H9 (cell line): ENCODE results near the gene DTNB. TPM values are rescaled to one million over a fixed set of nuclear protein-coding genes. Genes with fewer than 3 reads are reported as not detected.

Experiments used
- DNase-seq: peaks from one replicate; pipeline ENCODE4 v3.0.0-alpha.2; 2017
- H2AFZ ChIP-seq: one replicate; pipeline ENCODE4 v1.6.1; 2013; ENCODE audit warnings: mild to moderate bottlenecking, low read length, control low read depth, moderate library complexity
- H2AK5ac ChIP-seq: 2 replicates; pipeline ENCODE4 v1.6.1; 2013; ENCODE audit warnings: low read length, control low read depth, mixed read lengths; ENCODE audit not compliant: insufficient read length
- H2BK120ac ChIP-seq: one replicate; pipeline ENCODE4 v1.6.1; 2013; ENCODE audit warnings: low read depth, mild to moderate bottlenecking, low read length, control low read depth, inconsistent platforms; ENCODE audit not compliant: poor library complexity, severe bottlenecking
- H2BK12ac ChIP-seq: 2 replicates; pipeline ENCODE4 v1.6.1; 2013; ENCODE audit warnings: low read length, control low read depth, mixed read lengths, low read depth; ENCODE audit not compliant: insufficient read length
- H2BK15ac ChIP-seq: 2 replicates; pipeline ENCODE4 v1.6.1; 2013; ENCODE audit warnings: low read depth, low read length, control low read depth
- H2BK20ac ChIP-seq: one replicate; pipeline ENCODE4 v1.6.1; 2013; ENCODE audit warnings: low read depth, mild to moderate bottlenecking, low read length, control low read depth, inconsistent platforms; ENCODE audit not compliant: poor library complexity, severe bottlenecking
- H2BK5ac ChIP-seq: 2 replicates; pipeline ENCODE4 v1.6.1; 2013; ENCODE audit warnings: low read length, control low read depth, mixed read lengths; ENCODE audit not compliant: insufficient read length
- H3K14ac ChIP-seq: 2 replicates; pipeline ENCODE4 v1.6.1; 2013; ENCODE audit warnings: low read length, control low read depth; ENCODE audit not compliant: insufficient read depth
- H3K18ac ChIP-seq: 2 replicates; pipeline ENCODE4 v1.6.1; 2013; ENCODE audit warnings: low read depth, mild to moderate bottlenecking, mixed read lengths, low read length, control low read depth; ENCODE audit not compliant: insufficient read length
- H3K23ac ChIP-seq: 2 replicates; pipeline ENCODE4 v1.6.1; 2013; ENCODE audit warnings: low read length, control low read depth, mixed read lengths, low read depth; ENCODE audit not compliant: insufficient read length
- H3K23me2 ChIP-seq: 2 replicates; pipeline ENCODE4 v1.6.1; 2013; ENCODE audit warnings: low read depth, mild to moderate bottlenecking, mixed read lengths, low read length, control low read depth; ENCODE audit not compliant: insufficient read length, poor library complexity, severe bottlenecking
- H3K27ac ChIP-seq: 2 replicates; pipeline ENCODE4 v1.5.1; 2013; ENCODE audit warnings: low read length, control low read depth, mixed read lengths, low read depth; ENCODE audit not compliant: insufficient read length
- H3K27me3 ChIP-seq: 2 replicates; pipeline ENCODE4 v1.6.1; 2013; ENCODE audit warnings: low read length, control low read depth, inconsistent platforms; ENCODE audit not compliant: insufficient read depth
- H3K4ac ChIP-seq: 2 replicates; pipeline ENCODE4 v1.6.1; 2013; ENCODE audit warnings: low read depth, mild to moderate bottlenecking, control low read depth, inconsistent platforms, low read length, moderate library complexity
- H3K4me1 ChIP-seq: 2 replicates; pipeline ENCODE4 v1.6.1; 2013; ENCODE audit warnings: low read length, control low read depth, inconsistent platforms; ENCODE audit not compliant: insufficient read depth
- H3K4me2 ChIP-seq: 2 replicates; pipeline ENCODE4 v1.6.1; 2013; ENCODE audit warnings: low read length, control low read depth, mixed read lengths; ENCODE audit not compliant: insufficient read length, insufficient read depth
- H3K56ac ChIP-seq: 2 replicates; pipeline ENCODE4 v1.6.1; 2013; ENCODE audit warnings: low read depth, mild to moderate bottlenecking, mixed read lengths, low read length, control low read depth; ENCODE audit not compliant: insufficient read length
- H3K79me1 ChIP-seq: 2 replicates; pipeline ENCODE4 v1.6.1; 2013; ENCODE audit warnings: low read depth, mild to moderate bottlenecking, moderate library complexity, low read length, control low read depth, inconsistent platforms; ENCODE audit not compliant: insufficient read depth, poor library complexity, severe bottlenecking
- H3K79me2 ChIP-seq: 2 replicates; pipeline ENCODE4 v1.6.1; 2013; ENCODE audit warnings: low read length, control low read depth, inconsistent platforms; ENCODE audit not compliant: insufficient read depth
- H3K9ac ChIP-seq: 2 replicates; pipeline ENCODE4 v1.6.1; 2013; ENCODE audit warnings: low read length, control low read depth, mixed read lengths; ENCODE audit not compliant: insufficient read length; ENCODE audit errors: extremely low read depth
- H3K9me3 ChIP-seq: one replicate; pipeline ENCODE4 v1.6.1; 2013; ENCODE audit warnings: low read depth, low read length, inconsistent platforms; ENCODE audit not compliant: control insufficient read depth
- H3T11ph ChIP-seq: one replicate; pipeline ENCODE4 v1.6.1; 2013; ENCODE audit warnings: mild to moderate bottlenecking, low read length, control low read depth, inconsistent platforms
- H4K20me1 ChIP-seq: one replicate; pipeline ENCODE4 v1.6.1; 2013; ENCODE audit not compliant: control insufficient read depth, insufficient read length, insufficient read depth
- H4K5ac ChIP-seq: 2 replicates; pipeline ENCODE4 v1.6.1; 2013; ENCODE audit warnings: low read depth, mild to moderate bottlenecking, mixed read lengths, low read length, control low read depth; ENCODE audit not compliant: insufficient read length
- H4K8ac ChIP-seq: replicated peaks from 2 replicates; pipeline ENCODE4 v1.6.1; 2013; ENCODE audit warnings: low read length, control low read depth, mixed read lengths, low read depth; ENCODE audit not compliant: insufficient read length
- H4K91ac ChIP-seq: 2 replicates; pipeline ENCODE4 v1.6.1; 2013; ENCODE audit warnings: low read depth, mild to moderate bottlenecking, moderate library complexity, mixed read lengths, low read length, control low read depth; ENCODE audit not compliant: insufficient read length
- H3K27ac Mint-ChIP-seq, 3 experiments: 2 replicates in 2 of 3; 3 replicates in 1 of 3; pipeline ENCODE4 v1.8.0; 2020 to 2021; ENCODE audit warnings: mixed read lengths in 3 of 3, mild to moderate bottlenecking in 1 of 3, moderate library complexity in 1 of 3
- H3K27me3 Mint-ChIP-seq: 2 replicates; pipeline ENCODE4 v1.8.0; 2021; ENCODE audit warnings: low read depth, mild to moderate bottlenecking, moderate library complexity, mixed read lengths
- H3K36me3 Mint-ChIP-seq, 3 experiments: 2 replicates in 2 of 3; 3 replicates in 1 of 3; pipeline ENCODE4 v1.8.0; 2020 to 2021; ENCODE audit warnings: low read depth in 3 of 3, mixed read lengths in 3 of 3; ENCODE audit not compliant: insufficient read depth in 1 of 3
- H3K4me1 Mint-ChIP-seq, 2 experiments: 2 replicates each; pipeline ENCODE4 v1.8.0; 2020; ENCODE audit warnings: mixed read lengths in 2 of 2
- H3K4me3 Mint-ChIP-seq, 2 experiments: 2 replicates in 1 of 2; 3 replicates in 1 of 2; pipeline ENCODE4 v1.8.0; 2020 to 2021; ENCODE audit warnings: mild to moderate bottlenecking in 2 of 2, mixed read lengths in 2 of 2, moderate library complexity in 1 of 2
- H3K9me3 Mint-ChIP-seq, 2 experiments: 2 replicates in 1 of 2; 3 replicates in 1 of 2; pipeline ENCODE4 v1.8.0; 2020; ENCODE audit warnings: mild to moderate bottlenecking in 2 of 2, mixed read lengths in 2 of 2, moderate library complexity in 1 of 2
- CTCF ChIP-seq: fragments of 200-600 bp; sonication (generic); conservative IDR thresholded peaks from 3 replicates; pipeline ENCODE4 v1.8.0; 2021; ENCODE audit warnings: antibody characterized with exemption, mild to moderate bottlenecking
- WGBS: extraction: QIAGEN DNeasy Blood & Tissue Kit; methylation state at CpG from one replicate; pipeline ENCODE4 v1.1.7; 2013; ENCODE audit warnings: missing lambda C conversion rate, low lambda C conversion rate, mixed read lengths; ENCODE audit not compliant: insufficient read length; ENCODE audit errors: extremely low coverage; 5-methylcytosine and 5-hydroxymethylcytosine counted together
- total RNA-seq: library from RNA; stranded (reverse); gene quantifications from 2 replicates; pipeline ENCODE4 v1.2.1, GENCODE V29; 2021

The DTNB gene
- total RNA-seq, 1 experiment from 2014 or later: 26.7 TPM

GRCh38 chr2:25672494-25673299 is 680 bp downstream of the DTNB start:
- no peak overlapping the region for H2AFZ ChIP-seq
- no peak overlapping the region for H2BK20ac ChIP-seq
- H3K23ac ChIP-seq: no peak overlapping the region
- no peak overlapping the region for H2AK5ac ChIP-seq
- H3K27me3 Mint-ChIP-seq: peaks cover 41% of the 10 kb centered on the region
- WGBS: no CpG with 5 or more reads among the region's 60 CpGs
- peak; percentile 74 for DNase-seq
- H4K20me1 ChIP-seq: no peaks in the 10 kb centered on the region
- H3K79me1 ChIP-seq: no peaks in the 10 kb centered on the region
- no peaks in the 10 kb centered on the region; the same call in 1 of the 2 replicates for H3K27me3 ChIP-seq
- H3K27ac Mint-ChIP-seq: peak overlapping the region; percentile 44 to 85 (median 67); a peak in 4 of 7 replicates
- no peak overlapping the region for H4K91ac ChIP-seq
- H3K27ac ChIP-seq: no peak overlapping the region
- H3K4me1 Mint-ChIP-seq: peaks cover 35 to 43% of the 10 kb centered on the region in 2 experiments
- no peak overlapping the region for H3K4ac ChIP-seq
- H2BK12ac ChIP-seq: no peak overlapping the region
- H4K5ac ChIP-seq: no peak overlapping the region
- peak overlapping the region; percentile 80 to 89 for H3K4me3 Mint-ChIP-seq
- no peak overlapping the region for H3K18ac ChIP-seq
- no peak for TF ChIP-seq CTCF
- H3K9me3 ChIP-seq: no peaks in the 10 kb centered on the region
- H4K8ac ChIP-seq: no peak overlapping the region
- peak overlapping the region; percentile 86 for H3K14ac ChIP-seq
- H2BK15ac ChIP-seq: no peak overlapping the region
- peaks cover 12% of the 10 kb centered on the region for H3K23me2 ChIP-seq
- peaks cover 5% of the 10 kb centered on the region; the same call in 1 of the 2 replicates for H3K4me1 ChIP-seq
- H3K9me3 Mint-ChIP-seq: peaks cover 0 to 2% of the 10 kb centered on the region in 2 experiments; a peak in 2 of 5 replicates
- no peaks in the 10 kb centered on the region; a peak in 1 of 7 replicates for H3K36me3 Mint-ChIP-seq
- H3T11ph ChIP-seq: no peak overlapping the region
- H2BK120ac ChIP-seq: no peak overlapping the region
- H2BK5ac ChIP-seq: no peak overlapping the region
- peaks cover 13% of the 10 kb centered on the region; the same call in 1 of the 2 replicates for H3K79me2 ChIP-seq
- no peak overlapping the region for H3K56ac ChIP-seq
- peak overlapping the region; percentile 62 for H3K9ac ChIP-seq
- peak overlapping the region; percentile 88 for H3K4me2 ChIP-seq
